ENCODE measurements around the gene THSD7B. TPM values are rescaled to one million over a fixed set of nuclear protein-coding genes. Genes with fewer than 3 reads are reported as not detected.

The THSD7B gene
- total and polyA plus RNA-seq, 2 experiments from 2014 or later = 0.86 to 3.8 TPM

DNA sequence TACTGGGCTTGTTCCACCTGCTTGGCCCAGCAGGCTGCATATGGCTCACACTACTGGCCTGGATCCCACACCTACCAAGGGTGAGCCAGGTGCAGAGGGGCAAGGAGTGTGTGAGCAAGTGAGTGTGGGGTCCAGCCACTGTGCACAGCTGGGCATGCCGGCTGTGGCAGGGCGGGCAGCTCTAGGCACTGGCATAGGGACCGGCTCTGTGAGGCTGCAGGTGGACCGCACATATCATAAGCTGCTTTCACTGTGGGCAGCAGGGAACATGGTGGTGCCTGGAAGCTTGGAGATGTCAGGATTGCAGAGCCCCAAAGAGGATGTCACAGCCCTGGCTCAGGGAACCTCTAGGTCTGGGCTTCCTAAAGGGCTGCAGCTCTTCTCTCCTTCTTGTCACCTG is 154.3 kb downstream of the THSD7B start:
- H4K20me1 ChIP-seq (replicated peaks; ENCODE audit: insufficient read depth) = no peaks in the 10 kb centered on the region
- Mint-ChIP-seq H3K36me3 (ENCODE audit: low read depth) (peaks cover 22% of the 10 kb centered on the region), H3K27me3 (ENCODE audit: insufficient read depth, low read depth, poor library complexity) (no peaks in the 10 kb centered on the region), H3K27ac (no peak overlapping the region), H3K9me3 (peaks cover 26% of the 10 kb centered on the region), H3K4me3 (no peak overlapping the region), H3K4me1 (peaks cover 3% of the 10 kb centered on the region; the same call in 1 of the 3 replicates)
- no peaks in the 10 kb centered on the region for H3K9me2 ChIP-seq (ENCODE audit: insufficient read depth)
- no peak overlapping the region for H3K27ac ChIP-seq (ENCODE audit: low read depth)
- peaks cover 6% of the 10 kb centered on the region; the same call in 1 of the 2 replicates for H3K4me1 ChIP-seq (ENCODE audit: insufficient read depth)
- no peaks in the 10 kb centered on the region for H3K27me3 ChIP-seq (ENCODE audit: insufficient read depth)
- DNase-seq (ENCODE audit: low spot score) = no peak
- no peaks in the 10 kb centered on the region for H3F3A ChIP-seq (replicated peaks; ENCODE audit: low read depth)
- H3K36me3 ChIP-seq (ENCODE audit: insufficient read depth) = no peaks in the 10 kb centered on the region
- no peaks in the 10 kb centered on the region for H3K79me2 ChIP-seq (replicated peaks; ENCODE audit: insufficient read depth)
- TF ChIP-seq ZNF114 (CRISPR knock-in tag; IDR thresholded peaks at IDR 0.05) = no peak
- TF ChIP-seq POLR2AphosphoS5 (IDR thresholded peaks at IDR 0.05; ENCODE audit: low read depth) = no peak
- TF ChIP-seq STAT1 (IDR thresholded peaks at IDR 0.05; ENCODE audit: unreplicated experiment) = no peak
- TF ChIP-seq, protein P1, sequence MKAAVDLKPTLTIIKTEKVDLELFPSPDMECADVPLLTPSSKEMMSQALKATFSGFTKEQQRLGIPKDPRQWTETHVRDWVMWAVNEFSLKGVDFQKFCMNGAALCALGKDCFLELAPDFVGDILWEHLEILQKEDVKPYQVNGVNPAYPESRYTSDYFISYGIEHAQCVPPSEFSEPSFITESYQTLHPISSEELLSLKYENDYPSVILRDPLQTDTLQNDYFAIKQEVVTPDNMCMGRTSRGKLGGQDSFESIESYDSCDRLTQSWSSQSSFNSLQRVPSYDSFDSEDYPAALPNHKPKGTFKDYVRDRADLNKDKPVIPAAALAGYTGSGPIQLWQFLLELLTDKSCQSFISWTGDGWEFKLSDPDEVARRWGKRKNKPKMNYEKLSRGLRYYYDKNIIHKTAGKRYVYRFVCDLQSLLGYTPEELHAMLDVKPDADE (IDR thresholded peaks at IDR 0.05) = no peak
- TF ChIP-seq, protein P2, sequence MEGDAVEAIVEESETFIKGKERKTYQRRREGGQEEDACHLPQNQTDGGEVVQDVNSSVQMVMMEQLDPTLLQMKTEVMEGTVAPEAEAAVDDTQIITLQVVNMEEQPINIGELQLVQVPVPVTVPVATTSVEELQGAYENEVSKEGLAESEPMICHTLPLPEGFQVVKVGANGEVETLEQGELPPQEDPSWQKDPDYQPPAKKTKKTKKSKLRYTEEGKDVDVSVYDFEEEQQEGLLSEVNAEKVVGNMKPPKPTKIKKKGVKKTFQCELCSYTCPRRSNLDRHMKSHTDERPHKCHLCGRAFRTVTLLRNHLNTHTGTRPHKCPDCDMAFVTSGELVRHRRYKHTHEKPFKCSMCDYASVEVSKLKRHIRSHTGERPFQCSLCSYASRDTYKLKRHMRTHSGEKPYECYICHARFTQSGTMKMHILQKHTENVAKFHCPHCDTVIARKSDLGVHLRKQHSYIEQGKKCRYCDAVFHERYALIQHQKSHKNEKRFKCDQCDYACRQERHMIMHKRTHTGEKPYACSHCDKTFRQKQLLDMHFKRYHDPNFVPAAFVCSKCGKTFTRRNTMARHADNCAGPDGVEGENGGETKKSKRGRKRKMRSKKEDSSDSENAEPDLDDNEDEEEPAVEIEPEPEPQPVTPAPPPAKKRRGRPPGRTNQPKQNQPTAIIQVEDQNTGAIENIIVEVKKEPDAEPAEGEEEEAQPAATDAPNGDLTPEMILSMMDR (conservative IDR thresholded peaks at IDR 0.05; ENCODE audit: low read depth in 2 of 2) = no peak
- no peak for TF ChIP-seq EZH2 (IDR thresholded peaks at IDR 0.05; ENCODE audit: low read depth, unreplicated experiment)
- TF ChIP-seq ZNF331 (CRISPR knock-in tag; IDR thresholded peaks at IDR 0.05; ENCODE audit: low read depth) = no peak
- no peak for TF ChIP-seq EZH2phosphoT487 (IDR thresholded peaks at IDR 0.05; ENCODE audit: unreplicated experiment)
- TF ChIP-seq NANOG (IDR thresholded peaks at IDR 0.05; ENCODE audit: borderline replicate concordance) = no peak
- no peak overlapping the region for H3K4me3 ChIP-seq
- no peak overlapping the region for H2AFZ ChIP-seq
- no peak overlapping the region for H3K4me2 ChIP-seq
- ATAC-seq = no peak

DNA sequence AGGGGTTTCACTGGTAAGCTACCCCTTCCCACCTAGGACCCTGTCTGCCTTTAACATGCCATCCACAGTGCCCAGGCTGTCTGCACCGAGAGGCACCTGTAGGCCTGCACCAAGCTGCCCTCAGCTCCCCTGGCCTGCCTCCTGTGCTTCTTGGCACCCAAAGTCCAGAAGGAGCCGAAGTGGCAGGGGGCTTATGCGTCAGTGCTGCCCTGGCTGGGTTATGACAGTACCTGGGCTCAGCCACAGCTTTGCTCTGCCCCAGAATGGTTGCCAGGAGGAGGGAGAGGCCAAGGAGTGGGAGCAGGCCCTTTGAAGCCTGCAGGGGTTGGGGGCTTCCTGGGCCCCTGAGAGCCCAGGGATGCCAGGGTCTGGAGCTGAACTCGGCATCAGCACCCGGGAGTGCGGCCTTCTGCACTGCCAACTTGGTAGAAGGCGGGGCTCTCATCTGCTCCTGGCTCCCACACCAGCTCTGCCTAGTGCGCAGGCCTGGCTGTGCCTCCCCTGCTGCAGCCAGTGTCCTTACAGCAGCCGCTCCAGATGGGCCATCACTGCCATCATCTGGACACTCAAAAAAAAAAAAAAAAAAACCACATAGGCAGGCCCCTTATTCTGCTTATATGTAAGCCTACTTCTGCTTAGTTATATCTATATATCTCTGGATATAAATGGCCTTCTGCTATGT is 155.4 kb downstream of the THSD7B start:
- DNase-seq (ENCODE audit: low spot score) (no peak), ATAC-seq (peak; percentile 66)
- Histone ChIP-seq H3K4me2 (no peak overlapping the region), H3F3A (replicated peaks; ENCODE audit: low read depth) (no peaks in the 10 kb centered on the region), H3K79me2 (replicated peaks; ENCODE audit: insufficient read depth) (no peaks in the 10 kb centered on the region), H2AFZ (no peak overlapping the region), H3K4me1 (ENCODE audit: insufficient read depth) (peaks cover 6% of the 10 kb centered on the region; the same call in 1 of the 2 replicates), H3K27me3 (ENCODE audit: insufficient read depth) (no peaks in the 10 kb centered on the region), H3K36me3 (ENCODE audit: insufficient read depth) (no peaks in the 10 kb centered on the region), H3K27ac (ENCODE audit: low read depth) (no peak overlapping the region), H4K20me1 (replicated peaks; ENCODE audit: insufficient read depth) (no peaks in the 10 kb centered on the region), H3K4me3 (no peak overlapping the region), H3K9me2 (ENCODE audit: insufficient read depth) (no peaks in the 10 kb centered on the region)
- no peak overlapping the region for H3K27ac Mint-ChIP-seq
- H3K27me3 Mint-ChIP-seq (ENCODE audit: insufficient read depth, low read depth, poor library complexity) = no peaks in the 10 kb centered on the region
- no peak overlapping the region for H3K4me3 Mint-ChIP-seq
- peaks cover 33% of the 10 kb centered on the region for H3K9me3 Mint-ChIP-seq
- peaks cover 3% of the 10 kb centered on the region; the same call in 1 of the 3 replicates for H3K4me1 Mint-ChIP-seq
- TF ChIP-seq, protein P2 (conservative IDR thresholded peaks at IDR 0.05; ENCODE audit: low read depth in 2 of 2) = peak; percentile 9 to 39; a peak in 2 of 4 replicates
- TF ChIP-seq, protein P1 (IDR thresholded peaks at IDR 0.05) = no peak
- peaks cover 22% of the 10 kb centered on the region for H3K36me3 Mint-ChIP-seq (ENCODE audit: low read depth)
